Osteocyte (in vitro differentiated cells): Measurements from ENCODE around the gene PDE4B. TPM values are rescaled to one million over a fixed set of nuclear protein-coding genes. Genes with fewer than 3 reads are reported as not detected.

Experiments used
- DNase-seq: peaks from one replicate; pipeline ENCODE4 v3.0.0; 2021; ENCODE audit warnings: mixed read lengths; ENCODE audit not compliant: unreplicated experiment; ENCODE audit errors: extremely low spot score
- H3K27ac Mint-ChIP-seq: one replicate; pipeline ENCODE4 v1.8.0; 2021; ENCODE audit warnings: mild to moderate bottlenecking, mixed read lengths; ENCODE audit not compliant: unreplicated experiment
- H3K27me3 Mint-ChIP-seq: one replicate; pipeline ENCODE4 v1.8.0; 2021; ENCODE audit warnings: mixed read lengths; ENCODE audit not compliant: unreplicated experiment
- H3K36me3 Mint-ChIP-seq: one replicate; pipeline ENCODE4 v1.8.0; 2021; ENCODE audit warnings: mixed read lengths; ENCODE audit not compliant: unreplicated experiment
- H3K4me1 Mint-ChIP-seq: one replicate; pipeline ENCODE4 v1.8.0; 2021; ENCODE audit warnings: mixed read lengths; ENCODE audit not compliant: unreplicated experiment
- H3K4me3 Mint-ChIP-seq: one replicate; pipeline ENCODE4 v1.8.0; 2021; ENCODE audit warnings: mild to moderate bottlenecking, moderate library complexity, mixed read lengths; ENCODE audit not compliant: unreplicated experiment
- H3K9me3 Mint-ChIP-seq: one replicate; pipeline ENCODE4 v1.8.0; 2021; ENCODE audit warnings: mixed read lengths; ENCODE audit not compliant: unreplicated experiment
- CTCF ChIP-seq: fragments of 200-600 bp; sonication (generic); IDR thresholded peaks from 2 replicates; pipeline ENCODE4 v1.5.0; 2021; ENCODE audit warnings: antibody characterized with exemption, mild to moderate bottlenecking, moderate library complexity
- total RNA-seq: library from RNA; stranded (reverse); gene quantifications from 2 replicates; pipeline ENCODE4 v1.2.1, GENCODE V29; 2021

Gene PDE4B
- total RNA-seq, 1 donor from 2014 or later = 53.1 TPM

GRCh38 chr1:66265268-66265667 is 472.6 kb downstream of the PDE4B start:
- Mint-ChIP-seq H3K4me1 (peaks cover 77% of the 10 kb centered on the region), H3K27me3 (no peaks in the 10 kb centered on the region), H3K4me3 (no peak overlapping the region), H3K9me3 (peaks cover 6% of the 10 kb centered on the region), H3K36me3 (no peaks in the 10 kb centered on the region), H3K27ac (no peak overlapping the region)
- DNase-seq = no peak
- no peak for TF ChIP-seq CTCF

GRCh38 chr1:66265796-66266195 is 473.1 kb downstream of the PDE4B start:
- H3K27me3 Mint-ChIP-seq = no peaks in the 10 kb centered on the region
- no peak overlapping the region for H3K4me3 Mint-ChIP-seq
- DNase-seq = no peak
- H3K9me3 Mint-ChIP-seq = peaks cover 6% of the 10 kb centered on the region
- H3K27ac Mint-ChIP-seq = peak overlapping the region; percentile 18
- peaks cover 81% of the 10 kb centered on the region for H3K4me1 Mint-ChIP-seq
- no peaks in the 10 kb centered on the region for H3K36me3 Mint-ChIP-seq
- no peak for TF ChIP-seq CTCF

GRCh38 chr1:66266350-66266749 is 473.7 kb downstream of the PDE4B start:
- H3K27ac Mint-ChIP-seq = peak overlapping the region; percentile 37
- no peaks in the 10 kb centered on the region for H3K27me3 Mint-ChIP-seq
- no peak for TF ChIP-seq CTCF
- H3K4me1 Mint-ChIP-seq = peaks cover 81% of the 10 kb centered on the region
- DNase-seq = no peak
- H3K9me3 Mint-ChIP-seq = peaks cover 6% of the 10 kb centered on the region
- H3K4me3 Mint-ChIP-seq = no peak overlapping the region
- H3K36me3 Mint-ChIP-seq = no peaks in the 10 kb centered on the region

GRCh38 chr1:66266756-66267155 is 474.1 kb downstream of the PDE4B start:
- no peaks in the 10 kb centered on the region for H3K27me3 Mint-ChIP-seq
- TF ChIP-seq CTCF = no peak
- no peak for DNase-seq
- no peak overlapping the region for H3K4me3 Mint-ChIP-seq
- H3K9me3 Mint-ChIP-seq = peaks cover 6% of the 10 kb centered on the region
- H3K36me3 Mint-ChIP-seq = no peaks in the 10 kb centered on the region
- peak overlapping the region; percentile 37 for H3K27ac Mint-ChIP-seq
- peaks cover 81% of the 10 kb centered on the region for H3K4me1 Mint-ChIP-seq

- TF ChIP-seq CTCF = no peak
- peaks cover 6% of the 10 kb centered on the region for H3K9me3 Mint-ChIP-seq
- DNase-seq = no peak
- no peaks in the 10 kb centered on the region for H3K27me3 Mint-ChIP-seq
- H3K27ac Mint-ChIP-seq = peak overlapping the region; percentile 37
- H3K4me3 Mint-ChIP-seq = no peak overlapping the region
- peaks cover 81% of the 10 kb centered on the region for H3K4me1 Mint-ChIP-seq
- H3K36me3 Mint-ChIP-seq = no peaks in the 10 kb centered on the region
These were observed 474.7 kb downstream of the PDE4B start for GRCh38 chr1:66267201-66267940.
